K562 (cell line): ENCODE data around the gene CHSY3. TPM values are rescaled to one million over a fixed set of nuclear protein-coding genes. Genes with fewer than 3 reads are reported as not detected.

Experiments
- ATAC-seq: fragments of 200-7000 bp; cut with Tn5 transposase; 3 replicates; pipeline ENCODE4 v1.9.1; 2020; ENCODE audit warnings: moderate library complexity
- BruUV-seq: library from RNA; stranded (reverse); fragments of 400-500 nt; replicated peaks from 2 replicates; lab custom pipeline; 2021; lab: Mats Ljungman, UMichigan
- CTCF ChIA-PET: fragments of 300-600 bp; formaldehyde crosslinking; extraction: SDS; loops from one replicate; lab custom pipeline; 2021; ENCODE audit warnings: low intra/inter-chr PET ratio; lab: Yijun Ruan, JAX
- POLR2A ChIA-PET: fragments of 300-600, 350-650 bp; sonication (Branson Sonifier 250); formaldehyde crosslinking; extraction: SDS; loops from one replicate; lab custom pipeline; 2021; ENCODE audit warnings: antibody characterized with exemption, inconsistent platforms; lab: Yijun Ruan, JAX
- DNase-seq, 4 experiments: peaks; one replicate each; pipeline versions ENCODE4 v3.0.0 to v3.0.0-alpha.2; 2011 to 2018; ENCODE audit warnings: low spot score in 3 of 4, mixed read lengths in 3 of 4; ENCODE audit errors: extremely low read depth in 1 of 4
- FAIRE-seq: peaks from 2 replicates; lab custom pipeline; 2011; peaks lifted over from hg19 to GRCh38; lab: Jason Lieb, UNC
- H2AFZ ChIP-seq: 2 replicates; pipeline ENCODE4 v1.6.0; 2011; ENCODE audit warnings: low read depth, low read length, control low read depth, inconsistent platforms
- H3K27ac ChIP-seq: fragments of 200-600 bp; 3 replicates; pipeline ENCODE4 v1.8.0; 2011; ENCODE audit warnings: low read depth, mild to moderate bottlenecking, control low read depth, inconsistent platforms, low read length, moderate library complexity, mixed read lengths; ENCODE audit errors: extremely low read depth
- H3K27me3 ChIP-seq, 2 experiments: fragments of 300-600 bp in 1 of 2; 2 replicates in 1 of 2; 3 replicates in 1 of 2; pipeline versions ENCODE4 v1.6.0 to v1.8.0; 2011; ENCODE audit warnings: inconsistent platforms in 2 of 2, low read length in 2 of 2, mild to moderate bottlenecking in 1 of 2, mixed read lengths in 1 of 2, moderate library complexity in 1 of 2; ENCODE audit not compliant: control insufficient read depth in 2 of 2, insufficient read depth in 2 of 2
- H3K36me3 ChIP-seq: fragments of 300-600 bp; 3 replicates; pipeline ENCODE4 v1.8.0; 2011; ENCODE audit warnings: mild to moderate bottlenecking, low read length, inconsistent platforms; ENCODE audit not compliant: control insufficient read depth, insufficient read depth
- H3K4me1 ChIP-seq, 2 experiments: fragments of 200-600 bp in 1 of 2; replicated peaks in 1 of 2; 2 replicates in 1 of 2; 3 replicates in 1 of 2; pipeline versions ENCODE4 v1.5.1 to v1.8.0; 2011; ENCODE audit warnings: inconsistent platforms in 2 of 2, low read length in 2 of 2, mild to moderate bottlenecking in 1 of 2, mixed read lengths in 1 of 2, moderate library complexity in 1 of 2; ENCODE audit not compliant: control insufficient read depth in 2 of 2, insufficient read depth in 2 of 2
- H3K4me2 ChIP-seq: 2 replicates; pipeline ENCODE4 v1.6.1; 2011; ENCODE audit warnings: low read length, control low read depth, inconsistent platforms, mixed read lengths; ENCODE audit not compliant: insufficient read depth
- H3K4me3 ChIP-seq: fragments of 200-600 bp; sonication (generic), shearing (Covaris generic); 2 replicates; pipeline ENCODE4 v1.5.1; 2016; ENCODE audit warnings: control low read depth, inconsistent platforms
- H3K79me2 ChIP-seq: fragments of 200-600 bp; 3 replicates; pipeline ENCODE4 v1.8.0; 2011; ENCODE audit warnings: low read length, inconsistent platforms; ENCODE audit not compliant: control insufficient read depth, insufficient read depth
- H3K9ac ChIP-seq, 2 experiments: 2 replicates each; pipeline versions ENCODE4 v1.6.0 to v1.6.1; 2011; ENCODE audit warnings: low read depth in 2 of 2, low read length in 2 of 2, control low read depth in 1 of 2, inconsistent platforms in 1 of 2, mild to moderate bottlenecking in 1 of 2, mixed read lengths in 1 of 2; ENCODE audit not compliant: insufficient read depth in 1 of 2
- H3K9me1 ChIP-seq: one replicate; pipeline ENCODE4 v1.6.0; 2011; ENCODE audit warnings: inconsistent platforms, mild to moderate bottlenecking, low read length, moderate library complexity; ENCODE audit not compliant: control insufficient read depth, insufficient read depth
- H3K9me3 ChIP-seq: replicated peaks from 2 replicates; pipeline ENCODE4 v1.5.1; 2011; ENCODE audit warnings: low read depth, low read length, inconsistent platforms; ENCODE audit not compliant: control insufficient read depth, insufficient read depth
- H4K20me1 ChIP-seq: replicated peaks from 2 replicates; pipeline ENCODE4 v1.6.1; 2011; ENCODE audit warnings: low read length, inconsistent platforms, mixed read lengths; ENCODE audit not compliant: control insufficient read depth, insufficient read depth
- CHD4 ChIP-seq: fragments of 200-600 bp; sonication (generic); IDR thresholded peaks from 3 replicates; pipeline ENCODE4 v1.6.1; 2012; ENCODE audit warnings: low read depth, mild to moderate bottlenecking, mixed read lengths, low read length, inconsistent platforms; ENCODE audit not compliant: insufficient read depth, insufficient replicate concordance, poor library complexity, severe bottlenecking
- FOS ChIP-seq: IDR thresholded peaks from 3 replicates; pipeline ENCODE4 v1.6.1; 2011; ENCODE audit not compliant: insufficient read length; ENCODE audit errors: extremely low read depth
- FUS ChIP-seq: fragments of 200-400 bp; formaldehyde crosslinking; optimal IDR thresholded peaks from 2 replicates; pipeline ENCODE3; 2017; ENCODE audit warnings: low read depth, low read length
- KDM1A ChIP-seq, 2 experiments: fragments of 450-650 bp; IDR thresholded peaks; 2 replicates each; pipeline ENCODE4 v1.6.1; 2016; ENCODE audit warnings: mild to moderate bottlenecking in 2 of 2
- KLF10 ChIP-seq: fragments of 250-450 bp; sonication (Bioruptor Pico); IDR thresholded peaks from 2 replicates; pipeline ENCODE4 v1.6.1; 2021; ENCODE audit warnings: matching md5 sums
- POLR2B ChIP-seq: fragments of 450-650 bp; IDR thresholded peaks from 2 replicates; pipeline ENCODE4 v1.6.1; 2018; ENCODE audit warnings: low read depth; ENCODE audit not compliant: partially characterized antibody
- SIN3A ChIP-seq, 2 experiments: fragments of 150-350 bp in 1 of 2; IDR thresholded peaks; 2 replicates each; pipeline ENCODE4 v1.6.1; 2011 to 2016; ENCODE audit warnings: borderline replicate concordance in 2 of 2, low read depth in 2 of 2, low read length in 2 of 2, mild to moderate bottlenecking in 2 of 2, moderate library complexity in 2 of 2; ENCODE audit not compliant: control insufficient read depth in 1 of 2
- SNIP1 ChIP-seq: fragments of 450-650 bp; IDR thresholded peaks from 2 replicates; pipeline ENCODE4 v1.7.1; 2017; ENCODE audit warnings: low read depth, mild to moderate bottlenecking
- TCFL5 ChIP-seq: fragments of 250-450 bp; sonication (Bioruptor Pico); conservative IDR thresholded peaks from 2 replicates; pipeline ENCODE4 v1.6.1; 2021; ENCODE audit warnings: mild to moderate bottlenecking, moderate library complexity, matching md5 sums
- TEAD4 ChIP-seq, 2 experiments: sonication (generic) in 1 of 2; formaldehyde crosslinking in 1 of 2; IDR thresholded peaks; 2 replicates each; pipeline versions ENCODE4 v1.6.1 to v1.8.0; 2012 to 2022; ENCODE audit warnings: borderline replicate concordance in 1 of 2, inconsistent platforms in 1 of 2, low read length in 1 of 2, mild to moderate bottlenecking in 1 of 2, missing genetic modification reagents in 1 of 2
- ZNF124 ChIP-seq: sonication (generic); formaldehyde crosslinking; IDR thresholded peaks from 2 replicates; pipeline ENCODE4 v1.8.1; 2022; ENCODE audit warnings: missing genetic modification reagents
- ZNF277 ChIP-seq: fragments of 250-450 bp; sonication (Bioruptor Pico); IDR thresholded peaks from 2 replicates; pipeline ENCODE4 v1.8.0; 2022; ENCODE audit warnings: inconsistent platforms, mild to moderate bottlenecking, moderate library complexity, borderline replicate concordance
- ZNF384 ChIP-seq: IDR thresholded peaks from 2 replicates; pipeline ENCODE4 v1.6.1; 2012; ENCODE audit warnings: low read depth, low read length, improper control_type of control experiment
- ZNF518B ChIP-seq: fragments of 250-450 bp; sonication (Bioruptor Pico); IDR thresholded peaks from 2 replicates; pipeline ENCODE4 v1.5.0; 2021; ENCODE audit warnings: mild to moderate bottlenecking, moderate library complexity
- ZSCAN29 ChIP-seq: fragments of 450-650 bp; IDR thresholded peaks from 2 replicates; pipeline ENCODE4 v1.6.1; 2017
- WGBS: fragments of 100-300 bp; shearing (Covaris generic); methylation state at CpG from one replicate; pipeline ENCODE4 v1.1.6; 2016; ENCODE audit warnings: low coverage, mixed read lengths; ENCODE audit not compliant: insufficient coverage; ENCODE audit errors: missing lambda C conversion rate; 5-methylcytosine and 5-hydroxymethylcytosine counted together
- in situ Hi-C: fragments of 300-500 bp; cut with MboI; formaldehyde crosslinking; loops from 4 replicates; pipeline ENCODE4 v1.15.0; 2018; ENCODE audit warnings: inconsistent platforms, mixed read lengths
- intact Hi-C: fragments of 100-400 bp; cut with micrococcal nuclease; formaldehyde crosslinking; loops from 2 replicates; pipeline ENCODE4 v1.14.2; 2022
- polyA plus RNA-seq, 8 experiments: library from polyadenylated mRNA; depleted of rRNA in 4 of 8; stranded (reverse) in 5 of 8; unstranded in 3 of 8; fragments of >200 nt; fragmentation: Nextera tagmentation in 2 of 8; fragmentation: Illumina TruSeq in 1 of 8; extraction: Ambion mirVana in 2 of 8; extraction: Trizol in 1 of 8; gene quantifications; 2 replicates each; pipeline versions ENCODE4 v1.2.1 to v1.2.3, GENCODE V29; 2011 to 2014; ENCODE audit warnings: inconsistent platforms in 1 of 8, missing spikeins in 1 of 8
- total RNA-seq, 7 experiments: library from RNA; depleted of rRNA in 6 of 7; stranded (reverse); fragments of >200 nt in 6 of 7; fragmentation: Illumina TruSeq in 2 of 7; extraction: Trizol in 2 of 7; gene quantifications; 2 replicates each; pipeline versions ENCODE4 v1.2.1 to v1.2.3, GENCODE V29; 2011 to 2021; ENCODE audit warnings: low replicate concordance in 1 of 7
- TF ChIP-seq, protein P1 (sequence below): fragments of 250-450 bp; sonication (Bioruptor Pico); IDR thresholded peaks from 2 replicates; pipeline ENCODE4 v1.4.0; 2020; ENCODE audit warnings: mild to moderate bottlenecking, moderate library complexity, borderline replicate concordance

Gene CHSY3
- total and polyA plus RNA-seq, 9 of the 15 experiments (the other 6 are each of a cell fraction or from before 2014, with no cell fraction given), result 0.04 TPM; not detected in 8

DNA sequence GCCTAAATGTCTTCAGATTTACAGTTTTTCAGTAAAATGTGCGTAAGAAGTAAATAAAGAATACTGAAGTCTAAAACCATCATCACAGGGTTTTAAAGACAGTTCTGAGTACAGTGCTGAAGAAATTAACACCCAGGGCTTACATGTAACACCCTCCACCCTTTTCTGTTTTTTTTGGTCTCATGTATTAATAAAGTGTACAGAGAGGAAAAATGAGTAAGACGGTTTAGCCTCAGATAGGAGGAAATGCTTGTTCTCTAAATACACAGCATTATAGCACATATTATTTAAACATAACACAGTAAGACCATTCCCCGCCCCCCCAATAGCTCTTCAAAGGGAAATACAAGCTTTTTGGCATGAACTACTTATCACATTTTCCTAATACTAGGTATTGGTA, 119.3 kb downstream of the CHSY3 start:
- Histone ChIP-seq H3K4me3 (no peak overlapping the region), H3K36me3 (no peaks in the 10 kb centered on the region), H2AFZ (no peak overlapping the region), H3K27me3 (no peaks in the 10 kb centered on the region), H3K27ac (no peak overlapping the region), H3K79me2 (no peaks in the 10 kb centered on the region), H3K9me1 (no peaks in the 10 kb centered on the region), H4K20me1 (no peaks in the 10 kb centered on the region), H3K9me3 (no peaks in the 10 kb centered on the region), H3K4me2 (no peak overlapping the region), H3K9ac (no peak overlapping the region), H3K4me1 (no peaks in the 10 kb centered on the region)
- intact Hi-C loops, result no loop called here
- BruUV-seq, result no TSS peak
- in situ Hi-C loops, result no loop called here
- POLR2A ChIA-PET, result no interaction called here
- CTCF ChIA-PET, result no interaction called here
- no peak for ATAC-seq
- WGBS, result 7% methylated on average over 3 of the region's 3 CpGs
- no peak for FAIRE-seq
- DNase-seq, result no peak
- TF ChIP-seq FUS (no peak), ZSCAN29 (no peak), FOS (no peak), ZNF384 (no peak), KDM1A (IDR thresholded peaks at IDR 0.05) (no peak), TCFL5 (CRISPR knock-in tag) (no peak), SIN3A (IDR thresholded peaks at IDR 0.05; ENCODE audit: borderline replicate concordance in 2 of 2, control insufficient read depth in 1 of 2, low read depth in 2 of 2, low read length in 2 of 2) (no peak), ZNF518B (CRISPR knock-in tag) (no peak), KLF10 (no peak), ZNF124 (CRISPR knock-in tag) (no peak), POLR2B (no peak), TEAD4 (IDR thresholded peaks at IDR 0.05; ENCODE audit: low read length) (no peak), TEAD4 (CRISPR knock-in tag; IDR thresholded peaks at IDR 0.05; ENCODE audit: borderline replicate concordance) (no peak), ZNF277 (no peak), SNIP1 (no peak), CHD4 (no peak)
- TF ChIP-seq, protein P1, sequence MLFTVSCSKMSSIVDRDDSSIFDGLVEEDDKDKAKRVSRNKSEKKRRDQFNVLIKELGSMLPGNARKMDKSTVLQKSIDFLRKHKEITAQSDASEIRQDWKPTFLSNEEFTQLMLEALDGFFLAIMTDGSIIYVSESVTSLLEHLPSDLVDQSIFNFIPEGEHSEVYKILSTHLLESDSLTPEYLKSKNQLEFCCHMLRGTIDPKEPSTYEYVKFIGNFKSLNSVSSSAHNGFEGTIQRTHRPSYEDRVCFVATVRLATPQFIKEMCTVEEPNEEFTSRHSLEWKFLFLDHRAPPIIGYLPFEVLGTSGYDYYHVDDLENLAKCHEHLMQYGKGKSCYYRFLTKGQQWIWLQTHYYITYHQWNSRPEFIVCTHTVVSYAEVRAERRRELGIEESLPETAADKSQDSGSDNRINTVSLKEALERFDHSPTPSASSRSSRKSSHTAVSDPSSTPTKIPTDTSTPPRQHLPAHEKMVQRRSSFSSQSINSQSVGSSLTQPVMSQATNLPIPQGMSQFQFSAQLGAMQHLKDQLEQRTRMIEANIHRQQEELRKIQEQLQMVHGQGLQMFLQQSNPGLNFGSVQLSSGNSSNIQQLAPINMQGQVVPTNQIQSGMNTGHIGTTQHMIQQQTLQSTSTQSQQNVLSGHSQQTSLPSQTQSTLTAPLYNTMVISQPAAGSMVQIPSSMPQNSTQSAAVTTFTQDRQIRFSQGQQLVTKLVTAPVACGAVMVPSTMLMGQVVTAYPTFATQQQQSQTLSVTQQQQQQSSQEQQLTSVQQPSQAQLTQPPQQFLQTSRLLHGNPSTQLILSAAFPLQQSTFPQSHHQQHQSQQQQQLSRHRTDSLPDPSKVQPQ (CRISPR knock-in tag), result no peak
